ENCODE data around the gene NOCT. TPM values are rescaled to one million over a fixed set of nuclear protein-coding genes. Genes with fewer than 3 reads are reported as not detected.
A peak's percentile ranks its signal among the peaks of the same experiment; 100 is the strongest.

NOCT gene
- total and polyA plus RNA-seq, 2 of the 8 experiments (the other 6 are each of a cell fraction or from before 2014, with no cell fraction given) = 10.4 to 45.5 TPM

- H2AK5ac ChIP-seq (ENCODE audit: low read depth, low read length) = no peak overlapping the region
- H3K18ac ChIP-seq (ENCODE audit: extremely low read depth, low read length) = no peak overlapping the region; the same call in 1 of the 2 replicates
- H3K27me3 ChIP-seq (replicated peaks in 1 of 4; ENCODE audit: control insufficient read depth in 3 of 4, extremely low read depth in 1 of 4, insufficient read depth in 3 of 4, low read length in 3 of 4) = no peaks in the 10 kb centered on the region
- peak overlapping the region; percentile 57 to 92 (median 68) for H3K4me3 ChIP-seq (ENCODE audit: extremely low read depth in 1 of 4, insufficient read depth in 2 of 4, low read depth in 3 of 4, low read length in 4 of 4)
- H3K23me2 ChIP-seq (ENCODE audit: low read depth, low read length) = peaks cover 8% of the 10 kb centered on the region
- no peak overlapping the region for H3K23ac ChIP-seq (ENCODE audit: insufficient read length)
- H2BK12ac ChIP-seq (ENCODE audit: low read depth, low read length) = no peak overlapping the region
- H2AFZ ChIP-seq (ENCODE audit: low read length) = 0 out of 2 replicates have a peak overlapping the region, but pooled peaks have one; percentile 15
- peaks cover 0 to 4% (median 1%) of the 10 kb centered on the region in 4 experiments; a peak in 3 of 7 replicates for H3K4me1 ChIP-seq (replicated peaks in 1 of 4; ENCODE audit: control insufficient read depth in 3 of 4, insufficient read depth in 4 of 4, low read length in 3 of 4)
- H3K36me3 ChIP-seq (ENCODE audit: control insufficient read depth in 2 of 4, insufficient read depth in 4 of 4, low read length in 3 of 4) = no peaks in the 10 kb centered on the region
- peak overlapping the region; percentile 64 for H3K56ac ChIP-seq (replicated peaks; ENCODE audit: insufficient read length, low read depth, low read length)
- H4K8ac ChIP-seq (ENCODE audit: extremely low read depth, insufficient read depth, low read length) = no peak overlapping the region
- ChIA-PET POLR2A (ENCODE audit: partially characterized antibody) (no interaction called here), CTCF (ENCODE audit: partially characterized antibody) (interaction anchor here (1.3 kb wide), 1 partner anchor 25 kb away, joined by 5 read pairs; no protein-coding TSS in a partner anchor)
- no peak overlapping the region for H4K91ac ChIP-seq (replicated peaks; ENCODE audit: insufficient read length, low read length)
- H3K79me1 ChIP-seq (ENCODE audit: low read depth, low read length) = no peaks in the 10 kb centered on the region; the same call in 1 of the 2 replicates
- no peaks in the 10 kb centered on the region for H3K9me3 ChIP-seq (ENCODE audit: insufficient read depth in 2 of 2, low read depth in 1 of 2, low read length in 1 of 2)
- peak overlapping the region; percentile 60 to 90 for H3K4me2 ChIP-seq (ENCODE audit: insufficient read depth in 1 of 2, low read depth in 2 of 2, low read length in 2 of 2)
- WGBS, 2 experiments (ENCODE audit: extremely low coverage in 1 of 2, insufficient coverage in 1 of 2, insufficient read length in 1 of 2, insufficient replicate concordance in 2 of 2, low coverage in 1 of 2, low lambda C conversion rate in 2 of 2, missing lambda C conversion rate in 1 of 2) = 8% methylated on average over 2 of the region's 2 CpGs; no CpG with 5 or more reads in 1 of the 2 experiments
- no peak overlapping the region for H2BK5ac ChIP-seq (ENCODE audit: low read depth, low read length)
- DNase-seq (ENCODE audit: low read depth in 1 of 2, low spot score in 2 of 2) = no peak
- FAIRE-seq = peak; percentile 28
- TF ChIP-seq KDM1A (IDR thresholded peaks at IDR 0.05; ENCODE audit: borderline replicate concordance, low read length) = no peak
- no peak for TF ChIP-seq BACH1 (IDR thresholded peaks at IDR 0.05; ENCODE audit: low read length)
- TF ChIP-seq EZH2 (IDR thresholded peaks at IDR 0.05; ENCODE audit: low read depth, low read length, severe bottlenecking) = no peak
- TF ChIP-seq RBBP5 (IDR thresholded peaks at IDR 0.05; ENCODE audit: borderline replicate concordance, low read depth, low read length) = no peak
- no peak for TF ChIP-seq RNF2 (IDR thresholded peaks at IDR 0.05; ENCODE audit: borderline replicate concordance, low read depth, low read length, missing control alignments, poor library complexity, severe bottlenecking)
- peak overlapping the region; percentile 95 for H4K5ac ChIP-seq (ENCODE audit: insufficient read length, low read depth, low read length)
- H3K79me2 ChIP-seq (ENCODE audit: control insufficient read depth in 1 of 2, insufficient read depth in 2 of 2, low read length in 2 of 2) = peaks cover 6 to 41% of the 10 kb centered on the region in 2 experiments; a peak in 3 of 4 replicates
- H4K20me1 ChIP-seq (replicated peaks in 1 of 2; ENCODE audit: control insufficient read depth in 1 of 2, insufficient read depth in 2 of 2, low read length in 2 of 2) = peaks cover 4 to 5% of the 10 kb centered on the region in 2 experiments
- no peak overlapping the region for H3K14ac ChIP-seq (ENCODE audit: insufficient read length)
- H2BK15ac ChIP-seq (ENCODE audit: low read length) = no peak overlapping the region
- no peak overlapping the region for H2BK120ac ChIP-seq (replicated peaks; ENCODE audit: low read depth, low read length)
- H3K9ac ChIP-seq (replicated peaks in 1 of 4; ENCODE audit: extremely low read depth in 1 of 4, low read depth in 3 of 4, low read length in 3 of 4) = peak overlapping the region in 2 of 4 experiments; percentile 26 to 47; a peak in 3 of 7 replicates
- no peak overlapping the region for H3K27ac ChIP-seq (ENCODE audit: low read depth, low read length)
- no peak overlapping the region for H3K4ac ChIP-seq (replicated peaks; ENCODE audit: insufficient read length, low read depth, low read length)
- H2BK20ac ChIP-seq (ENCODE audit: low read length) = no peak overlapping the region
Measured at GRCh38 chr4:139084804-139085093, 69.2 kb downstream of the NOCT start.

Measured in H1 (cell line).